CD4-positive, alpha-beta T cell treated with Interleukin-4 for 1 hour (primary cell): ENCODE measurements around the gene IFT57.
"Not testable (repeated sequence)": the region's sequence is repeated elsewhere in the genome, so short reads cannot be mapped to it uniquely, and the experiment has no call there.

ENCODE experiments used
- DNase-seq, 2 donors: peaks; one replicate each; pipeline ENCODE4 v3.0.0-alpha.2; 2020 to 2022

IFT57 gene

GRCh38 chr3:108221911-108222852 lies at the start of gene IFT57:
IFT57 (minus strand) TSS chr3:108222424; CDS start chr3:108222322, 102 bp downstream.
- DNase-seq, result peak; percentile 98

- DNase-seq, result no peak
These were observed 49.4 kb upstream of the IFT57 start for GRCh38 chr3:108271626-108272025.

- not testable (repeated sequence) for DNase-seq
These were observed 46.0 kb upstream of the IFT57 start for GRCh38 chr3:108268235-108268634.

GRCh38 chr3:108264534-108265298 lies 42.5 kb upstream of the IFT57 start:
- not testable (repeated sequence) for DNase-seq

GRCh38 chr3:108255131-108255530 lies 32.9 kb upstream of the IFT57 start:
- DNase-seq, result no peak

DNA sequence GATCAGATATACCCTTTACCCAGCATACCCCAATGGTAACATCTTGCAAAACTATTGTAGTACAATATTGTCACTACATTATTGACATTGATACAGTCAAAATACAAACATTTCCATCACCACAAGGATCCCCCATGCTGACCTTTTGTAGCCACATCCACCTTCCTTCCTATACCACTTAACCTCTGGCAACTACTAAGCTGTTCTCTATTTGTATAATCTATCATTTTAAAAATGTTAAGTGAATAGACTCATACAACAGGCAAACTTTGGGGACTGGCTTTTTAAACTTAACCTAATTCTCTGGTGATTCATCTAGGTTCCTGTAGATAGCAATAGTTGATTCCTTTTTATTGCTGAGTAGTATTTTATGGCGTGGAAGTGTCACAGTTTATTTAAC lies 29.6 kb upstream of the IFT57 start:
- DNase-seq, result no peak

- no peak for DNase-seq
These were observed 29.0 kb upstream of the IFT57 start for GRCh38 chr3:108251265-108251664.

DNA sequence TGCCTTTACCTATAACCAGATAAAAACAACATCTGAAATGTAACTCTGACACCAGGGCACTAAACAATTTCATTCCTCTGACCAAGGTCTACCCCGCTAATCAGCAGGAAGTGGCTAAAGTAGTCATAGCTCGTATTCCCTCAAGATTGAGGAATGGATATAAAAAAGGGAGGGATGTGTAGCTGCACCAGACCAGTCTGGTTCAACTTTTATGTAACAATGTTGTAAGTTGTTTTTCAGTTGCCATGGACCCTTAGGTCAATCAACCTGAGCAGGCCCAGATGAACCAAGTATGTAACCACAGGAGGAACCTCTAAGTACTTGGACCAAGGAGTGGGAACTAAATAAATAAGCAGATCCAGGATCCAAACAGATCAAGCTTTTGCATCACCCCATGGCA lies 28.4 kb upstream of the IFT57 start:
- DNase-seq, result no peak

DNA sequence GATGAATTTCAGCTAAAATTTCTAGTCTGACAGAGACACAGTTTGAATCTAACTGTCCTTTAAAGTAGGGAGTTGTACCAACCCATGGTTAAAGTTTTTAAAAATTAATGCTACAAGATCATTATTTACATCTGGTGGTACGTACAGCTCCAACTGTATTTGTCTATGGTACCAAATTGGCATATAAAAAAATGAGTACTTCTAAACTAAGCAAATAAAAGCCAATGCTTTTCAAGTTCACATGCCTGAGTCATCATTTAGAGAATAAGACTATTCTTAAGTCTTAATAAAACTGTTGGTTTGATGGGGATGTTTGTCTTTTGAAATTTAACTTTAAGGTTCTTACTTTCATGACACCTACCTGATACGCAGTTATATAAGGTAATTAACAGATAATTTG lies 21.0 kb upstream of the IFT57 start:
- DNase-seq, result no peak

GRCh38 chr3:108242776-108243175 lies 20.6 kb upstream of the IFT57 start:
- DNase-seq, result no peak

- DNase-seq, result no peak
These were observed 19.5 kb upstream of the IFT57 start for GRCh38 chr3:108241721-108242120.

GRCh38 chr3:108241146-108241545 lies 18.9 kb upstream of the IFT57 start:
- no peak for DNase-seq

DNA sequence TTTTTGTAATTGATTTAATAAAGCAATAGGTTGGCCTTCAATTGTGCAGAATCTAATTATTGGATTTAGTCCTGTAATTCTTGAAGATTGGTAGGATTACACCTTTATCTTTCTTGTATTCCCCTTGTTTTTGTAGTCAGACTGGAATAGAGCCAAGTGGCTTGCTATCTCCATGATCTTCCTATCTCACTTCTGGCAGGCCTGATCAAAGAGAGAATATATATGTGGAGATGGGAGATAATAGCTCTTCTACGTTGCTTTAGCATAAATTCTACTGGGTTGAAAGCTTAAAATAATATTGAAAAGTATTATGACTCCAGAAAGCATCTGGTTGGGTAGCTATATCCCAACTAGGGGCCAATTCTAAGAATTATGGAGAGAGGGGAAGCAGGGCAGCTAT lies 16.9 kb upstream of the IFT57 start:
- DNase-seq, result no peak

- DNase-seq, result no peak
These were observed 13.1 kb upstream of the IFT57 start for GRCh38 chr3:108235290-108235689.

DNA sequence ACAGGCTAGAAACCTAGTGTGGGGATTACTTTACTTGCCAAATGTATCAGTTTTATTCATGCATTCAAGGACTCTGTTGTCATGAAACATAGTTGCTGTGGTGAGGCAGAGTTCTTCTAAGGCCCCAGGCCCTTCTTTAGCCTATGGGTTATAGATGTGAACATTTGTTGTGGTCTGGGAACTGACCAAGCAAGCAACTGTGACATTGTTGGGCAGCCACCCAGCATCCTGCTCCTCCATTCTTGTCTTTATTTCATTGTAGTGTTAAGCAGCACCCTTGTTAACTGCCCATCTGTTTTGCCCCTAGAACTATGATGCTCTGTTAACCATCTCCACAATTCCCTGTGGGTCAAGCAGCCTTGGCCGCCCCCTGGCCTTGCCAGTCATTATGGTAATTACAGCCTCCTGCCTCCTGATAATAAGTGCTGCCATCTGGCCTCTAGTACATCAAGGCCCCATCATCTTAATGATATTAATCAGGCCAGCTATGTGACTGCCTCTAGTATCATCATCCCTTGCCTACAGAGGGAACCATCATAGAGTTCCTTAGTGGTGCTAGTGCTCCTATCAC lies 12.2 kb upstream of the IFT57 start:
- no peak for DNase-seq

DNA sequence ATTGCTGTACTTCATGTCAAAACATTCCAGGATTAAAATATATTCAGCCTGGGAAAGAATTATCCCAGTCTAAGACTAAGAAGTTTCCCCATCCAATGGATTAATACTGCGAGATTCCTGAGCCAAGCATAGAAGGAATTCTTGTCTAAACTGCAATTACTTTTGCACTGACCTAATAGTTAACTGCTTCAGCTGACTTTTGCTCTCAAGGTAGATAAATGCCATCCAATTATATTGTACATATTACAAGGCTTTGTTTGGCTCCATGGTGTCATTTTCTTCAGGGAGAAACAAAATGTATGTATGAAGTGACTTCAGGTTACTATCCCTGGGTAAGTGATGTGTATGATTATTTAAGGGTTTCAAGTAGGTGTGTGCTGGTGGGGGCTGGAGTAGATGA lies 6.1 kb upstream of the IFT57 start:
- no peak for DNase-seq

DNA sequence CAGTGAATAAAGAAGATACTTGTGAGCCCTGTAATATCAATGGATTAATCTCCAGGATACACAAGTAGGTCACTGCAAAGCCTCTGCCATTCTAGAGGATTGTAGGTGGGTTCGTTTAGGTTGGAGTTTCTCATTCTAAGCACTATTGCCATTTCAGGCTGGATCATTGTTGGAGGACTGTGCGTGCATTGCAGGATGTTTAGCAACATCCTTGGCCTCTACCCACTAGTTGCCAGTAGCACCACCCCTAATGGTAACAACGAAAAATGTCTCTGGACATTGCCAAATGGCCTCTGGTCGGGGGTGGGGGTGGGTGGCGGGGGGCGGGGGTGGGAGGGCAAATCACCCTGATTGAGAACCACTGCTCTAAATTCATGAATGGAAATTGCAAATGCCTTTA lies 4.9 kb upstream of the IFT57 start:
- no peak for DNase-seq

DNA sequence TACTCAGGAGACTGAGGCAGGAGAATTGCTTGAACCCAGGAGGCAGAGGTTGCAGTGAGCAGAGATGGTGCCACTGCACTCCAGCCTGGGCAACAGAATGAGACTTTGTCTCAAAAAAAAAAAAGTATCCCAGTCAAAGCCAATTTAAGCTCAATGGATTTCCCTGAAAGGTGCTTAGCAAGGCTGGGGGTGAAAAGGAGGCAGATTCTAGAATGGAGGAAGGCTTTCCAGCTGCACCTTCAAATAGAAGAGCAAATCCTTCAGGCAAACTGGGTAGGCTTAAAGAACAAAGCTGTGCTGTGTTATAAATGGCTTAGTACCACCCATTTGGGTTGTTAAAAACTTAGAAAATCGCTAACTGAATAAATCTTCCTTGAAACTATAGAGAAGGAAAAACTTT lies 3.0 kb upstream of the IFT57 start:
- no peak for DNase-seq

DNA sequence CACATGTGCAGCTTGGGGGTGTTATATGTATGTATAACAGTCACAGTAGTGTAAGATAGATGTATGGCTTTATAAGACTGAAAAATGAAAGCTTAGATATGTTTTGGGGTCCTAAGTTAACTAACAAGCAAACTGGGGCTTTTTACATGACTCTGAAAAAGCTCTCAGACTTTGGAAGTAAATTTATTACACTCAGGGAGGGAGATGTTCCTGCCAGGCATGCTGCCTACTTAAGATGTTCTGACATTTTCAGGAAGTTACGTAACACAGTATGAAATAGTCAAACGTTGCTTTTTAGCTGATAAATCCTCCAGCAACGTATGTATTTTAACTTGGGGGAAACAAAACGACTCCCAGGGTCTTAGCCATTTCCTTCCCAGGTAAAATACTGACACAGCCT lies 1.7 kb upstream of the IFT57 start:
- peak in 1 of 2 donors; percentile 56 for DNase-seq

DNA sequence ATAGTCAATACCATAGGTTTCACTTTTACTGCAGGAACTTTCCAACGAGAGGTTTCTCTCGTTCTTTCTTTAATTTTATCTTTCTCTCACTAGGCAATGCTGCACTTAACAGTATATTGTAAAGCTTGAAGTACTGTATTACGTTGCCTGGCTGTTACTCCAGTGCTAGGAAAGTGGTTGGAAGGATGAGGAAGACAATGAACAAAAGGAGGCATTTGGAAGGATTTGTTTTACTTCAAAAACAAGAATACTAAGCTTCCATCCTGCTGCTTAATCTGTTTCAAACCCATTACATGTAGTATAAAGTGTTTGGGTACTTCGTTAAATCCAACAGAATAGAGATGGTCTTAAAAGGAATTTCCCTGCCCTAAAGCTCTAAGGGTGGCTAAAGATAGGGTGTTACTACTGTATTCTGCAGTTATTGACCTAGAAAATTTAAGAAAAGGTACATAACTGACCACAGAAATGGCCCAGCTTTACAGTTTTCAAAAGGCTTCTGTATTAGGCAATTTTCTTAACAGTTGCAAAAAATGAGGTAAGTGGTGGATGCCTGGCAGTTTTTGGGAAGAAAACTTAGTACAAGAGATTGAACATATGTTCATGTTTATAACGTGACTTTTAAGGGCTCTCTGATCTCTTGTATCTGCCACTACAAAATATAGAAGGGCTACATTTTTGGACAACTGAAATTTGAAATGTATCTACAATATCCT lies 785 bp upstream of the IFT57 start:
- DNase-seq, result peak in 1 of 2 donors; percentile 39

DNA sequence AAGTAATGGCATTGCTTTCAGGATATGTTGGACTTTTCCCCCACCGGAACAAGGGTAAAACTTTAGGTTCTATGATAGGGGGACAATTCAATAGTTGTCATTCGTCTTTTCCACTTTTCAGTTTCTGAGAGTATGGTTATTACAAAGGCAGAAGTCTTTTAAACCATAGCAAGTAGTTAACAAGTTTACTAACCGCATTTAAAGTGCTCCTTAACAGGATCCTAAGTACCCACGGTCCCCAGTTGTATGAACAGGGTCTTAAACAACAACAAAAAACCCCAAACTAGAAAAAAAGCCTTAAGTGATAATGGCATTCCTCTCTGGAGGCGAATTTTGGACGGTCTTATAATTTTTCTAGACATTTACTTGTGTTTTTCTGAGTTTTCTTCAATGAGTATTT lies 831 bp downstream of the IFT57 start:
- DNase-seq, result no peak

DNA sequence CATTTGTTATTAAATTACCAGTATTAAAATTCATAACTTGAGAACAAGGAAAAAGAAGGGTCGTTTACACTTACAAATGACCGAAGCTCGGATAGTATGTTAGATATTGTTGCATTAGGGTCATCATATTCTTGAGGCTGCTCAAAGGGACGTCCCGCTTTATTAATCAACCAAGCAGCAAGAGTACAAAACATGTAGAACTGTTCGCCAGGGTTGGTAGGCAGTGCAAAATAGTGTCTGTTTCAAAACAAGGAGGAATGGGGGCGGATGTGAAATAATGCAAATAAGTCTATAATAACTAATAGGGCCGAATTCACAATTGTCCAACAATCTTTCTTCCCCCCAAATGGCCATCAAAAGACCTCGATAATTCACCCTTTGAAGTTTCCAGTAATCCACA lies 2.9 kb downstream of the IFT57 start:
- DNase-seq, result peak in 1 of 2 donors; percentile 23

GRCh38 chr3:108218811-108219210 lies 3.4 kb downstream of the IFT57 start:
- DNase-seq, result no peak
